ENCODE data around the gene HPN. TPM values are rescaled to one million over a fixed set of nuclear protein-coding genes. Genes with fewer than 3 reads are reported as not detected.

HPN gene
- total and polyA plus RNA-seq, 2 experiments from 2014 or later, result 14.0 to 17.4 TPM

GRCh38 chr19:35000647-35001501, 40.6 kb upstream of the HPN start:
- Histone ChIP-seq H3K79me2 (replicated peaks; ENCODE audit: insufficient read depth) (peaks cover 54% of the 10 kb centered on the region), H3F3A (replicated peaks; ENCODE audit: low read depth) (peaks cover 23% of the 10 kb centered on the region), H3K4me3 (peak overlapping the region; percentile 90), H4K20me1 (replicated peaks; ENCODE audit: insufficient read depth) (peaks cover 32% of the 10 kb centered on the region), H2AFZ (no peak overlapping the region), H3K4me2 (peak overlapping the region; percentile 99), H3K36me3 (ENCODE audit: insufficient read depth) (peaks cover 11% of the 10 kb centered on the region), H3K9me2 (ENCODE audit: insufficient read depth) (no peaks in the 10 kb centered on the region), H3K27ac (ENCODE audit: low read depth) (peak overlapping the region; percentile 90), H3K27me3 (ENCODE audit: insufficient read depth) (no peaks in the 10 kb centered on the region), H3K4me1 (ENCODE audit: insufficient read depth) (peaks cover 57% of the 10 kb centered on the region)
- H3K36me3 Mint-ChIP-seq (ENCODE audit: low read depth), result peaks cover 44% of the 10 kb centered on the region
- H3K9me3 Mint-ChIP-seq, result no peaks in the 10 kb centered on the region; the same call in 2 of the 3 replicates
- peak; percentile 2 for ATAC-seq
- peaks cover 50% of the 10 kb centered on the region for H3K4me1 Mint-ChIP-seq
- H3K27me3 Mint-ChIP-seq (ENCODE audit: insufficient read depth, low read depth, poor library complexity), result peaks cover 24% of the 10 kb centered on the region
- peak overlapping the region; percentile 96 for H3K4me3 Mint-ChIP-seq
- peak overlapping the region; percentile 96 for H3K27ac Mint-ChIP-seq
- peak; percentile 69 for DNase-seq (ENCODE audit: low spot score)
- TF ChIP-seq STAT1 (IDR thresholded peaks at IDR 0.05; ENCODE audit: unreplicated experiment) (no peak), CTCF (conservative IDR thresholded peaks at IDR 0.05; ENCODE audit: low read depth in 2 of 2) (no peak)

- H3K4me2 ChIP-seq, result peak overlapping the region; percentile 99
- H3K4me1 Mint-ChIP-seq, result peaks cover 47% of the 10 kb centered on the region
- H3K4me3 ChIP-seq, result peak overlapping the region; percentile 90
- H3K27me3 Mint-ChIP-seq (ENCODE audit: insufficient read depth, low read depth, poor library complexity), result peaks cover 24% of the 10 kb centered on the region
- H3K4me1 ChIP-seq (ENCODE audit: insufficient read depth), result peaks cover 47% of the 10 kb centered on the region
- no peaks in the 10 kb centered on the region for H3K9me2 ChIP-seq (ENCODE audit: insufficient read depth)
- H3K36me3 ChIP-seq (ENCODE audit: insufficient read depth), result peaks cover 14% of the 10 kb centered on the region
- no peak for DNase-seq (ENCODE audit: low spot score)
- peaks cover 66% of the 10 kb centered on the region for H3K79me2 ChIP-seq (replicated peaks; ENCODE audit: insufficient read depth)
- no peak for ATAC-seq
- H3K36me3 Mint-ChIP-seq (ENCODE audit: low read depth), result peaks cover 56% of the 10 kb centered on the region
- H3K27me3 ChIP-seq (ENCODE audit: insufficient read depth), result no peaks in the 10 kb centered on the region
- H3K9me3 Mint-ChIP-seq, result no peaks in the 10 kb centered on the region; the same call in 2 of the 3 replicates
- peak overlapping the region; percentile 96 for H3K4me3 Mint-ChIP-seq
- peak overlapping the region; percentile 57 for H3K27ac Mint-ChIP-seq
- H4K20me1 ChIP-seq (replicated peaks; ENCODE audit: insufficient read depth), result peaks cover 45% of the 10 kb centered on the region
- H3F3A ChIP-seq (replicated peaks; ENCODE audit: low read depth), result peaks cover 16% of the 10 kb centered on the region
- no peak overlapping the region for H2AFZ ChIP-seq
- H3K27ac ChIP-seq (ENCODE audit: low read depth), result peak overlapping the region; percentile 90; the same call in 1 of the 2 replicates
- TF ChIP-seq STAT1 (IDR thresholded peaks at IDR 0.05; ENCODE audit: unreplicated experiment) (no peak), REST (IDR thresholded peaks at IDR 0.05; ENCODE audit: unreplicated experiment) (no peak), ZNF331 (CRISPR knock-in tag; IDR thresholded peaks at IDR 0.05; ENCODE audit: low read depth) (no peak), ETS1 (IDR thresholded peaks at IDR 0.05) (no peak), EZH2 (IDR thresholded peaks at IDR 0.05; ENCODE audit: low read depth, unreplicated experiment) (no peak), NANOG (IDR thresholded peaks at IDR 0.05; ENCODE audit: borderline replicate concordance) (no peak), JUNB (IDR thresholded peaks at IDR 0.05; ENCODE audit: unreplicated experiment) (no peak), ZNF114 (CRISPR knock-in tag; IDR thresholded peaks at IDR 0.05) (no peak)
Measured at GRCh38 chr19:35002037-35002535, 39.4 kb upstream of the HPN start.

All from GM23338 (cell line).